IPS DF 6.9 (cell line): ENCODE data around the gene RUVBL1.

ENCODE experiments used
- DNase-seq: peaks from one replicate; pipeline ENCODE4 v3.0.0-alpha.2; 2013; ENCODE audit warnings: low read depth, low spot score
- H3K27ac ChIP-seq: one replicate; pipeline ENCODE4 v1.5.1; 2013; ENCODE audit warnings: low read length, control low read depth
- H3K27me3 ChIP-seq: 2 replicates; pipeline ENCODE4 v1.6.1; 2013; ENCODE audit warnings: mild to moderate bottlenecking, low read length; ENCODE audit not compliant: control insufficient read depth, insufficient read depth
- H3K36me3 ChIP-seq: 2 replicates; pipeline ENCODE4 v1.6.1; 2013; ENCODE audit warnings: low read length; ENCODE audit not compliant: control insufficient read depth, insufficient read depth
- H3K4me1 ChIP-seq: 2 replicates; pipeline ENCODE4 v1.6.1; 2013; ENCODE audit warnings: low read length; ENCODE audit not compliant: control insufficient read depth, insufficient read depth
- H3K4me3 ChIP-seq: 2 replicates; pipeline ENCODE4 v1.5.1; 2013; ENCODE audit warnings: mild to moderate bottlenecking, low read length
- H3K9me3 ChIP-seq: 2 replicates; pipeline ENCODE4 v1.6.1; 2013; ENCODE audit warnings: low read length, inconsistent platforms; ENCODE audit not compliant: control insufficient read depth, insufficient read depth
- WGBS: extraction: QIAGEN DNeasy Blood & Tissue Kit; methylation state at CpG from one replicate; pipeline ENCODE4 v1.1.7; 2013; ENCODE audit warnings: mixed read lengths, missing lambda C conversion rate; ENCODE audit not compliant: insufficient read length, insufficient coverage; 5-methylcytosine and 5-hydroxymethylcytosine counted together

RUVBL1 gene

DNA sequence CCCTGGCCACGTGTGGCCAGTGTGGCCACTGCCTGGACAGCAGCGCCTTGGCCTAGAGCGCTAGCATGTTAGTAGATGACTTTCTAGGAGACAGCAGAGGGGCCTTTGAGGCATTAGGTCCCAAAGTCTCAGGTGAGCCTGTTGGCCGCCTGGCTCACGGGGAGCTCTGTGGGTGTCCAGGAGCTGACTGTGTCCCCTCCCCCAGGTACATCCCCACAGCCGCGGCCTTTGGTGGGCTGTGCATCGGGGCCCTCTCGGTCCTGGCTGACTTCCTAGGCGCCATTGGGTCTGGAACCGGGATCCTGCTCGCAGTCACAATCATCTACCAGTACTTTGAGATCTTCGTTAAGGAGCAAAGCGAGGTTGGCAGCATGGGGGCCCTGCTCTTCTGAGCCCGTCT is 54.3 kb downstream of the RUVBL1 start:
- no CpG with 5 or more reads among the region's 15 CpGs for WGBS
- no peaks in the 10 kb centered on the region for H3K4me1 ChIP-seq
- no peak overlapping the region for H3K27ac ChIP-seq
- H3K9me3 ChIP-seq: no peaks in the 10 kb centered on the region
- no peak for DNase-seq
- H3K36me3 ChIP-seq: peaks cover 57% of the 10 kb centered on the region
- H3K27me3 ChIP-seq: no peaks in the 10 kb centered on the region
- H3K4me3 ChIP-seq: no peak overlapping the region

DNA sequence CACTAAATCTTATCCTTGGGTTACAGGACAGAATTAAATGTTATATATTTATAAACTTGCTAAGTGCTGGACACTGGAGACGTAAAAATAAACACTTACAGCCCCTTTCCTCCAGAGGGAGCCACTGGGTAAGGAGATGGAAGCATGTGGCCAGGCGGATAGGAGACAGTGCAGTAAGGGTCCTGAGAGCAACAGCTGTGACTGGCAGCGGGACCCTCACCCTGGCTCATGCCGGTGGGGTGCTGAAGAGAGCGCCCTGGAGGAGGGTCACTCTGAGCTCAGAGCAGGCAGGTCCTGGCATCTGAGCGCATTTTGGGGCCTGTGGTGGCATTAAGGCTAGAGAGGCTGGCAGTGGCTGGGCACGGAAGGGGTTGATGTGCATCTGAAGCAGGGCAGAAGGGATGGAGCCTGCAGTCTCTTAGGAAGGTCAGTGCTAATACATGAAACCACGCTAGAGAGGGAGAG is 55.4 kb downstream of the RUVBL1 start:
- WGBS: no CpG with 5 or more reads among the region's 8 CpGs

DNA sequence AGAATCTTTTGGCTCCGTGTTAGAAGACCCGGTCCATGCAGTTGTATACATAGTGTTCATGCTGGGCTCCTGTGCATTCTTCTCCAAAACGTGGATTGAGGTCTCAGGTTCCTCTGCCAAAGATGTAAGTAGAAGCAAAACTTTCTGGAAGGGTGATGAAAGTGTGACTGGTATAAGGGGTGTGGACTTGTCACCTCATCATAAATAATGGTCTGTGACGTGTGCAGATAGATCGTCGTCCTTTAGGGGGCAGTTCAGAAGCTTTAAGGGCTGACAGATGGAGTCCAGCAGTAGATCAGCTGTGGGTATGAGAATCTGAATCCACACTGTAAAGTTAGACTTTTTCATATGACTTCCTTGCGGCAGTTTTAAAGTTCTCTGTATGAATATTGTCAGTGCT is 56.1 kb downstream of the RUVBL1 start:
- no CpG with 5 or more reads among the region's 7 CpGs for WGBS
- Histone ChIP-seq H3K27ac (no peak overlapping the region), H3K9me3 (no peaks in the 10 kb centered on the region), H3K4me1 (no peaks in the 10 kb centered on the region), H3K36me3 (peaks cover 60% of the 10 kb centered on the region), H3K27me3 (no peaks in the 10 kb centered on the region), H3K4me3 (no peak overlapping the region)
- DNase-seq: no peak

More for the DNA sequence above, 55.4 kb downstream of the RUVBL1 start:
- DNase-seq: no peak
- no peaks in the 10 kb centered on the region for H3K9me3 ChIP-seq
- H3K36me3 ChIP-seq: peaks cover 60% of the 10 kb centered on the region
- H3K4me3 ChIP-seq: no peak overlapping the region
- no peak overlapping the region for H3K27ac ChIP-seq
- H3K27me3 ChIP-seq: no peaks in the 10 kb centered on the region
- H3K4me1 ChIP-seq: no peaks in the 10 kb centered on the region

DNA sequence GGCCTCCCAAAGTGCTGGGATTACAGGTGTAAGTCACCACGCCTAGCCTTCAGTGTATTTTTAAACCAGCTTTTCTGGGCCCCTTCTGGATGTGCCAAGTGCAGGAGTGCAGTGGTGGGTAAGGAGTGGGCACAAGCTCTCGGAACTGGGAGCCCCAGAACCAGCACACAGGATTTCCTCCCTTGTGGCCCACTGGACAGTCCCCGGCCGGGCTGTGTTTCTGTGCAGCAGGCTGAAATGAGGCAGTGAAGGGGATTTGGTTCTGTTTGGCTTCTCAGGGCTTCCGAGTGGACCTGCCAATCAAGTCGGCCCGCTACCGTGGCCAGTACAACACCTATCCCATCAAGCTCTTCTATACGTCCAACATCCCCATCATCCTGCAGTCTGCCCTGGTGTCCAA is 56.9 kb downstream of the RUVBL1 start:
- Histone ChIP-seq H3K36me3 (peaks cover 66% of the 10 kb centered on the region), H3K27me3 (no peaks in the 10 kb centered on the region), H3K4me3 (no peak overlapping the region), H3K9me3 (no peaks in the 10 kb centered on the region), H3K4me1 (no peaks in the 10 kb centered on the region), H3K27ac (no peak overlapping the region)
- DNase-seq: no peak
- no CpG with 5 or more reads among the region's 9 CpGs for WGBS

DNA sequence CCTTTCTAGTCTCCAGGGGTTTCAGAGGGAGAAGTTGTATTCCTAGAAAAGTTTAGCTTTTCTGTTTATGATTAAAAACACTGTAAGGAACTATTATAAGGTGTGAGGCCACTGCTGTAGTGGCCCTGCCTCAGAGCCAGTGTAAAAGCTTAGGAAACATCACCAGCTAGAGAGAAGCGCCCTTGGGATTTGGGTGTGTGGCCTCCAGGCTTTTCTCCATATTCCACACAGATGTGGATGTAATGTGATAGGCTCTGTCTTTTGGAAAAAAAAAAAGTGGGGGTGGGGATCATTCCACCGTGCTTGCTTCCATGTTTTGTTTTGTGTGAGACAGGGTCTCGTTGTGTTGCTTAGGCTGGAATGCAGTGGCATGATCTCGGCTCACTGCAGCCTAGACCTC is 57.5 kb downstream of the RUVBL1 start:
- no peak overlapping the region for H3K4me3 ChIP-seq

DNA sequence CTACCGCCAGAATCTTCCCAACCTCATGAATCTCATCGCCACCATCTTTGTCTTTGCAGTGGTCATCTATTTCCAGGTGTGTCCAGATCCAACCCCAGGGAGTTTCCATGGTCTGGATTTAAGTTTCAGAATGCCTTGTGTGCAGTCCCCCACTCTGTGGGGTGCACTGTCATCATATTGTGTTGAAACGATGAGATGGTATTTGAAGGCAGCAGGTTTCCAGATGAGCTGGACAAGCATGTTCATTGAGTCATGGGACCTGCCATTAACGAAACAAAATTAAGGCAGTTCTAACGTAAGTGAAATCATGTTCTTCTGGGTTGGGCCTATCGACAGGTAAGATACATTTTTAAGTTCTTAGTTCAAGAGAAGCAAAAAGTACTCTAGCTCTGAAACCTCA is 58.6 kb downstream of the RUVBL1 start:
- Histone ChIP-seq H3K4me1 (no peaks in the 10 kb centered on the region), H3K27me3 (no peaks in the 10 kb centered on the region), H3K36me3 (peaks cover 64% of the 10 kb centered on the region), H3K27ac (no peak overlapping the region), H3K4me3 (no peak overlapping the region), H3K9me3 (no peaks in the 10 kb centered on the region)
- WGBS: no CpG with 5 or more reads among the region's 6 CpGs
- no peak for DNase-seq

More for the DNA sequence above, 57.5 kb downstream of the RUVBL1 start:
- Histone ChIP-seq H3K9me3 (no peaks in the 10 kb centered on the region), H3K4me1 (no peaks in the 10 kb centered on the region), H3K36me3 (peaks cover 67% of the 10 kb centered on the region), H3K27ac (no peak overlapping the region), H3K27me3 (no peaks in the 10 kb centered on the region)
- no CpG with 5 or more reads among the region's 4 CpGs for WGBS
- DNase-seq: no peak

DNA sequence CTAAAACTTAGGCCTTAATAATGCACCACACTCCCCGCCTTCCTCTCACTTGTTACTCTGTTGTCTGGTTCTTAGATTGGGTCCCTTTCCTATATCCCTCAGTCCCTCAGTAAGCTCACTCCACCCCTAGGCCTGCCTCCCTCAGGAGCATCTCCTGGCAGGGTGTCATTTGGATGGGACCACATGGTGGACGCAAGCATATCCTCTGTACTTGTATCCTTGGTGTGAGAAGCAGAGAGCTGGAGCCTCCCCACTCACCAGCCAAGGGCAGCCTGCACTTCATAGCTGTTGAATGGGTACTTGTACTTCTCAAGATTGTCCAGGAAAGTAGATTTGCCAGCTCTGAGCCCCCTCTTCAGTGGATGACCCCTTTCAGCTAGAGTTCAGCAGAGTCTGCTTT is 59.7 kb downstream of the RUVBL1 start:
- DNase-seq: no peak
- Histone ChIP-seq H3K9me3 (no peaks in the 10 kb centered on the region), H3K27ac (no peak overlapping the region), H3K36me3 (peaks cover 58% of the 10 kb centered on the region), H3K27me3 (no peaks in the 10 kb centered on the region), H3K4me3 (no peak overlapping the region), H3K4me1 (no peaks in the 10 kb centered on the region)
- no CpG with 5 or more reads among the region's 2 CpGs for WGBS

DNA sequence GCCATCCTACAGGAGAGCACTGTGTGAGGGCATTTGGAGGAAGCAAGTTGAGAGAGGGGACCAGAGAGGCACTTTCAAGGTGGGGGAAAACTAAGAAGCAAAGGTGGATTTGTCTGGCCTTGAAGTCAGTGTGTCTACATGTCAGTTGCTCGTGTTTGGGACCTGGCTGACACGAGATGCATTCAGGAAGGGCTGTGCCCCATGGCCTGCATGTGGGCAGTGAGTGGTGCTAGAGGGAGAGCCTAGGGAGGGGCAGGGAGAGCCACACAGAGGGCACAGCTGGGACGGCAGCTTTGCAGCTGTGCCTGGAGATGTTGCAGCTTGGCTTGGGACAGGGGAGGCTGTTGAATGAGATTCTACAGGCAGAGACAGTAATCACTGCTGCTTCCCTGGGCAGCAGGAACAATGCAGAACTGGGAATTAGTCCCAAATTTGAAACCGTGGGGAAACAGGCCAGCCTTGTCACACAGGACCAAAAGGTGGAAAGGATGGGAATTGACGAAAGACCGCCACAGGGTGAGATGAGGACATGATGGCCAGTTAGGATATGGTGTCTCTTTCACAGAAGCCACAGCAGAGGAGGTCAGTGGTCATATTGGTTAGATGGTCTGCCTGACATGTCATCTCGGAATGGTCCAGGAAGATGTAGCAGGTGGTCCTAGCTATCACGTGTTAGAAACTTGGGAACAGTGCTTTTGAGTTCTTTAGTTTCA is 61.4 kb downstream of the RUVBL1 start:
- Histone ChIP-seq H3K9me3 (no peaks in the 10 kb centered on the region), H3K36me3 (peaks cover 49% of the 10 kb centered on the region), H3K4me3 (no peak overlapping the region), H3K27ac (no peak overlapping the region), H3K27me3 (no peaks in the 10 kb centered on the region), H3K4me1 (no peaks in the 10 kb centered on the region)
- DNase-seq: no peak
- WGBS: no CpG with 5 or more reads among the region's 8 CpGs

DNA sequence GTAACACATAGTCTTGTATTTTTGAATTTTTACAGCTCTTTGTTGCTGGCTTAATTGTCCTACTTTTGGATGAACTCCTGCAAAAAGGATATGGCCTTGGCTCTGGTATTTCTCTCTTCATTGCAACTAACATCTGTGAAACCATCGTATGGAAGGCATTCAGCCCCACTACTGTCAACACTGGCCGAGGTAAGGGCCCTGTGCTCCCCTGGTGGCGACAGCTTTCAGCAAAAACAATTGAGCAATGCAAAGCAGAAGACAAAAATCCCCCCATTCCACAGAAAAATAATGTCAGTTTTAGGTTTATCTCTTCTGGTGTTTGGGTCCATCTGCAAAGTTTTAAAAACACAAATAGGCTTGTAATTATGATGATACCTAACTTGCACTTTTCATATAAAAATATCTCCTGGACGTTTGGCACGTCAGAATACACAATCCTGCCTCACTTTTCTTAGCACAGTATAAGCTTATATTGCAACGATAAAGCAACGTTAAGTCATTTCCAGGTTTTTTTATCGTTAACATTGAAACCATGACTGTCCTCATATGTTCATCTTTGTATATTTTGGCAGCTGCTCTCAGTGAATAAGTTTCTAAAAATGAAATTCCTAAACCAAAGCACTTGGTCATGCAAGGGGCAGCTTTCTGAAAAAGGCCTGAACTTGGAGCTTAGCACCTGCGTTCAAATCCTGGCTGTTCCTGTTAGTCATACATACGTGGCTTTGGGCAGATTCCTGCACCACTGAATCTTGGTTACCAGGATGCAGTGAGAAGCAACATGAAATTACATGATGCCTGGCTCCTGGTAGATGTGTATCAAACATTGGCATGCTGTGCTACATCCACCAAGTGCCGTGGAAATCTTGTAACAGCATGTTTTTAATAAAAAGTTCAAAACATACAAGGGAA is 62.9 kb downstream of the RUVBL1 start:
- no peaks in the 10 kb centered on the region for H3K9me3 ChIP-seq
- no peaks in the 10 kb centered on the region for H3K27me3 ChIP-seq
- H3K4me1 ChIP-seq: no peaks in the 10 kb centered on the region
- peaks cover 39% of the 10 kb centered on the region for H3K36me3 ChIP-seq
- H3K27ac ChIP-seq: no peak overlapping the region
- WGBS: no CpG with 5 or more reads among the region's 11 CpGs
- DNase-seq: no peak
- H3K4me3 ChIP-seq: no peak overlapping the region

DNA sequence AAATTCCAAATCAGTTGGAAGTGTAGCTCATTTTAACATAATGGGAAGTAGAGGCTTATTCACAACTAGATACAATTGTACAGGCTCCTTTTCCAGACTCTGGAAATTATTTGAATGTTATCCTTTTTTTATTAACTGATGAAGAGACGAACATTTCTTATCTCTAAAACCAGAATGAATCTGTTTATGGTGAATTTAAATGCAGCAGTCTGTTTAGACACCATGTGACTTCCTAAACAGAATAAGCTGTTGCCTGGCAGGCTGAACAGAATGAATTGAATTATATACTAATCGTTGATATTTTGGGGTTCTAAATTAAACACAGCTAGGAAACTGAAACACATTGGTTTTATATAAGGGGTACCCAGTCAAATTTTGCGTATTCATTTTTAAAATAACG is 67.4 kb downstream of the RUVBL1 start:
- Histone ChIP-seq H3K4me3 (no peak overlapping the region), H3K36me3 (peaks cover 17% of the 10 kb centered on the region), H3K9me3 (no peaks in the 10 kb centered on the region), H3K27me3 (no peaks in the 10 kb centered on the region), H3K27ac (no peak overlapping the region), H3K4me1 (no peaks in the 10 kb centered on the region)
- no peak for DNase-seq
- no CpG with 5 or more reads among the region's 4 CpGs for WGBS
